ENCODE data around the gene SPAG16. TPM values are rescaled to one million over a fixed set of nuclear protein-coding genes. Genes with fewer than 3 reads are reported as not detected.

SPAG16 gene
- total RNA-seq, 4 donors from 2014 or later: 1.1 to 8.8 (median 6.3) TPM

DNA sequence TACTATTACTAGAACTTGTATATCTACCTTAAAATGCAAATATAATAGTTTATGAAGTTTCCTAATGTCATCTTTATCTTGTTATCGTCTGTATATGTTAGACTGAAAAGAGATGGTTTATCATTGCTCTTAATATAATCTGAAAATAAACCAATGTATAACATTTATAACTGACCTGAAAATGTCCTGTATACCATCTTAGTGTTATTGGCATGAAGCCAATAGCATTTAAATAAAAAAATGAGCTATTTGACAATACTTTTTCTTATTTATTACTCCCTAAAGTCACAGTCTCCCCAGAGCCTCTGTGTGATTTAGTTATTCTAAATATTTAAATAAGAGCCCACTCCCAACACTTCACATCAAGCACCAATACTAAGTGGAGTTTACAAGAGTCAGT lies 1128.4 kb downstream of the SPAG16 start:
- ATAC-seq: no peak
- Histone ChIP-seq H3K36me3 (no peaks in the 10 kb centered on the region), H3K27ac (no peak overlapping the region), H3K4me1 (no peaks in the 10 kb centered on the region), H3K4me3 (no peak overlapping the region), H3K9me3 (no peaks in the 10 kb centered on the region), H3K27me3 (no peaks in the 10 kb centered on the region)
- DNase-seq: no peak
- in situ Hi-C loops (cut with MboI; ENCODE audit: low sequenced_read_pairs in 4 of 4) (no loop called here), intact Hi-C loops (cut with DNase I; ENCODE audit: low total_unique reads) (no loop called here)
- no peak for TF ChIP-seq POLR2A (IDR thresholded peaks at IDR 0.05)
- TF ChIP-seq, protein P1, sequence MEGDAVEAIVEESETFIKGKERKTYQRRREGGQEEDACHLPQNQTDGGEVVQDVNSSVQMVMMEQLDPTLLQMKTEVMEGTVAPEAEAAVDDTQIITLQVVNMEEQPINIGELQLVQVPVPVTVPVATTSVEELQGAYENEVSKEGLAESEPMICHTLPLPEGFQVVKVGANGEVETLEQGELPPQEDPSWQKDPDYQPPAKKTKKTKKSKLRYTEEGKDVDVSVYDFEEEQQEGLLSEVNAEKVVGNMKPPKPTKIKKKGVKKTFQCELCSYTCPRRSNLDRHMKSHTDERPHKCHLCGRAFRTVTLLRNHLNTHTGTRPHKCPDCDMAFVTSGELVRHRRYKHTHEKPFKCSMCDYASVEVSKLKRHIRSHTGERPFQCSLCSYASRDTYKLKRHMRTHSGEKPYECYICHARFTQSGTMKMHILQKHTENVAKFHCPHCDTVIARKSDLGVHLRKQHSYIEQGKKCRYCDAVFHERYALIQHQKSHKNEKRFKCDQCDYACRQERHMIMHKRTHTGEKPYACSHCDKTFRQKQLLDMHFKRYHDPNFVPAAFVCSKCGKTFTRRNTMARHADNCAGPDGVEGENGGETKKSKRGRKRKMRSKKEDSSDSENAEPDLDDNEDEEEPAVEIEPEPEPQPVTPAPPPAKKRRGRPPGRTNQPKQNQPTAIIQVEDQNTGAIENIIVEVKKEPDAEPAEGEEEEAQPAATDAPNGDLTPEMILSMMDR (IDR thresholded peaks at IDR 0.05 in 4 of 5, conservative IDR thresholded peaks at IDR 0.05 in 1 of 5): no peak

DNA sequence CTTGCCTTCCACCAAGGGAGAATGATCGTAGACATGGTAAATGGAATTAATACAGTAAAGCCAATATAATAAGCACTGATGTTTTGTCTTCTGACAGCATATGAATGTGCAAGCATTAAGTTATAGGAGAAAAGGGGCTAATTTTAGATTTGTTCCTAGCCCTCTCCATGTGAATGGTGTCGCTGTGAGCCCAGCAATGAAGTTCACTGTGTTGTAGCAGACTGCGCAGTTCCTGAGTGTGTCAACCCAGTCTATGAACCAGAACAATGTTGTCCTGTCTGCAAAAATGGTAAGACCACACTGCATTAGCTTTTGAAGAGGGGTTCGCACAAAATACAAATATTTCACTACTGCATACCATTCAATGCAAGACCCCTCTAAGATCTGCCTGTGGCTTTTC lies 1152.2 kb downstream of the SPAG16 start:
- Histone ChIP-seq H3K4me3 (no peak overlapping the region), H3K27ac (no peak overlapping the region), H3K36me3 (no peaks in the 10 kb centered on the region), H3K4me1 (no peaks in the 10 kb centered on the region), H3K9me3 (no peaks in the 10 kb centered on the region), H3K27me3 (no peaks in the 10 kb centered on the region)
- intact Hi-C loops (cut with DNase I; ENCODE audit: low total_unique reads): no loop called here
- no peak for ATAC-seq
- in situ Hi-C loops (cut with MboI; ENCODE audit: low sequenced_read_pairs in 4 of 4): no loop called here
- no peak for DNase-seq
- no peak for TF ChIP-seq POLR2A (IDR thresholded peaks at IDR 0.05)
- TF ChIP-seq, protein P1 (IDR thresholded peaks at IDR 0.05 in 4 of 5, conservative IDR thresholded peaks at IDR 0.05 in 1 of 5): no peak

DNA sequence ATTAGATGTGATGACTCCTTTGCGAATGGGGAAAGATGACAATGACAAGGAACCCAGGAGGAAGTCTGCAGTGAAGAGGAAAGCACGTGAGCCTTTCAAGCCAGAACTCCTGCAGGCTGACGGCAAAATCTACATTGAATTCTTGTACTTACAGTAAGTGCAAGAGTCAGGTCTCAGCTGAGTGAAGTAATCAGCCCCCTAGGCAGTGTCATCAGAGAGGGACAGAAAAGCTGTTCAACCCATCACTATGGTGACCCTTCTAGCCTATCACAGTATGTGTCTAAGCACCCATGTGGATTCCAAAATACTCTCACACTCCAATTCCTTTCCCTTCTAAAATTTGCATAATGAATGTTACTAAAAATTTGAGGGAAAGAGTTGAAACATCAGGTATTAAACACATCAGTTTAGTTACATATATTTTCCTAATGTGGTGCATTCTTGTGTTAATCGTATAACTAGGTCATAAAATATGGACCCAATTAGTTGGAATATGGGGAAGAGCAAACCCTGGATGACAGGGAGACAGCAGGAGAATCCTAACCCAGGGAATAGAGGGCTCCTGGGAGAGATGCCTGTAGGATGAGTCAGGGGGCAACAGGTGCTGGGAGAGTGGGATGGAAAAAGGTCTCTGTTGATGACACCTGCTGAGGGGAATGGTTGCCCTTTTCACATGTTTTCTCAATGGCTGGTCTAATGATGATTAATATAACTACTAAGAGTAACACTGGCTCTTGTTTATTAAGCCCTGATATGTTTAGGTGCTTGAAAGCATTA lies 1166.0 kb downstream of the SPAG16 start:
- Histone ChIP-seq H3K4me1 (no peaks in the 10 kb centered on the region), H3K27ac (no peak overlapping the region), H3K4me3 (no peak overlapping the region), H3K27me3 (no peaks in the 10 kb centered on the region), H3K9me3 (no peaks in the 10 kb centered on the region), H3K36me3 (no peaks in the 10 kb centered on the region)
- no peak for ATAC-seq
- DNase-seq: no peak
- intact Hi-C loops (cut with DNase I; ENCODE audit: low total_unique reads) (no loop called here), in situ Hi-C loops (cut with MboI; ENCODE audit: low sequenced_read_pairs in 4 of 4) (no loop called here)
- TF ChIP-seq, protein P1 (IDR thresholded peaks at IDR 0.05 in 4 of 5, conservative IDR thresholded peaks at IDR 0.05 in 1 of 5): no peak
- TF ChIP-seq POLR2A (IDR thresholded peaks at IDR 0.05): no peak

DNA sequence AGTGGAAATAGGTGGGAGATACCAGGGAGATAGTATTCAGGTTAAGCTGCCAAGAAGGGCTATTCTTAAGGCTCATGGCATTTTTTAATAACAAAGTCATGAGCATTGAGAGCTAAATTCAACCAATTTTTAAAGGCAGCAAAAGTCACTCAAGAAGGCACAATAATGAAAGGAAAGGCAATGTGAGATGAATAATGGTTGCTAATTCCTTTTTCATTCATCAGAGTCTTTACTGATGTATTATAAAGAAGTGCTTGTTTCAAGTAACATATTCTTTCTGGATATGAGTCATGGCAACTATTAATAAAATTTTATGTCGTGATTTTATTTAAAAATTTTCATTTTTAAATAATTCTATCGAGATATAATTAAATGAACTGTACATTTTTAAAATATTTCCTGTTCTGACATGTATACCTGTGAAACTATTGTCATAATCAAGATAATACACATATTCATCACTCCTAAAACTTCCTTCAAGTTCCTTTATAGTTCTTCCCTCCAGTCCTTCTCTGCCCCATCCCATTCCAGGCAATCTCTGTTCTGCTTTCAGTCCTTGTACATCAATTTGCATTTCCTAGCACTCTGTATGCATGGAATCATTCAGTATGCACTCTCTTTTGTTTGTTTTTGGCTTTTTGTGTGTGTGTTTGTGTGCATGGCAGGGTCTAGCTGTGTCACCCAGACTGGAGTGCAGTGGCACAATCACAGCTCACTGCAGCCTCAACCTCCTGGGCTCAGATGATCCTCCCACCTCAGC lies 1167.4 kb downstream of the SPAG16 start:
- H3K4me3 ChIP-seq: no peak overlapping the region
- TF ChIP-seq, protein P1 (IDR thresholded peaks at IDR 0.05 in 4 of 5, conservative IDR thresholded peaks at IDR 0.05 in 1 of 5): no peak
- no peak for TF ChIP-seq POLR2A (IDR thresholded peaks at IDR 0.05)
- DNase-seq (no peak), ATAC-seq (no peak)
- no peaks in the 10 kb centered on the region for H3K4me1 ChIP-seq
- H3K9me3 ChIP-seq: no peaks in the 10 kb centered on the region
- no peak overlapping the region for H3K27ac ChIP-seq
- H3K36me3 ChIP-seq: no peaks in the 10 kb centered on the region
- in situ Hi-C loops (cut with MboI; ENCODE audit: low sequenced_read_pairs in 4 of 4) (no loop called here), intact Hi-C loops (cut with DNase I; ENCODE audit: low total_unique reads) (no loop called here)
- no peaks in the 10 kb centered on the region for H3K27me3 ChIP-seq

Small RNA genes lying within 50 kb of the gene (microRNA-seq; reads per million reads assigned to microRNA genes)
- gene MIR4438 (ENCODE audit: borderline replicate concordance in 2 of 2): 0 reads per million in 2 donors

Other genes starting within 250 kb of the SPAG16 start
- gene IKZF2, start 132.9 kb upstream of the SPAG16 start, total RNA-seq: 10 to 100 TPM in 1 of 4 donors, 1 to 10 TPM in 3; 4.9 to 15.5 (median 6.0) TPM